SK-N-SH treated with all-trans-retinoic acid at 6 μM for 48 hours (cell line): ENCODE data around the gene ZFP69.

Experiments
- ARNTL ChIP-seq: fragments of 450-650 bp; formaldehyde crosslinking; IDR thresholded peaks from 2 replicates; pipeline ENCODE4 v1.5.0; 2020; ENCODE audit warnings: low read depth, mild to moderate bottlenecking, moderate library complexity, borderline replicate concordance
- BACH2 ChIP-seq: fragments of 250-450 bp; sonication (Bioruptor Pico); IDR thresholded peaks from 2 replicates; pipeline ENCODE4 v1.9.0; 2021; ENCODE audit warnings: mild to moderate bottlenecking, borderline replicate concordance
- OSR1 ChIP-seq: fragments of 250-450 bp; sonication (Bioruptor Pico); IDR thresholded peaks from 2 replicates; pipeline ENCODE4 v1.8.0; 2022; ENCODE audit warnings: moderate library complexity, mild to moderate bottlenecking, inconsistent platforms
- POU6F1 ChIP-seq: fragments of 250-450 bp; sonication (Bioruptor Pico); IDR thresholded peaks from 2 replicates; pipeline ENCODE4 v1.8.0; 2021; ENCODE audit warnings: low read depth, mild to moderate bottlenecking, moderate library complexity, borderline replicate concordance
- RARB ChIP-seq: fragments of 250-450 bp; sonication (Bioruptor Pico); IDR thresholded peaks from 2 replicates; pipeline ENCODE4 v1.8.0; 2021; ENCODE audit warnings: mild to moderate bottlenecking, moderate library complexity
- TOX ChIP-seq: fragments of 250-450 bp; sonication (Bioruptor Pico); IDR thresholded peaks from 2 replicates; pipeline ENCODE4 v1.8.0; 2021; ENCODE audit warnings: mild to moderate bottlenecking, moderate library complexity, borderline replicate concordance
- TF ChIP-seq, protein P1 (sequence below): fragments of 250-450 bp; sonication (Bioruptor Pico); IDR thresholded peaks from 2 replicates; pipeline ENCODE4 v1.8.0; 2020; ENCODE audit warnings: mild to moderate bottlenecking, moderate library complexity, borderline replicate concordance

DNA sequence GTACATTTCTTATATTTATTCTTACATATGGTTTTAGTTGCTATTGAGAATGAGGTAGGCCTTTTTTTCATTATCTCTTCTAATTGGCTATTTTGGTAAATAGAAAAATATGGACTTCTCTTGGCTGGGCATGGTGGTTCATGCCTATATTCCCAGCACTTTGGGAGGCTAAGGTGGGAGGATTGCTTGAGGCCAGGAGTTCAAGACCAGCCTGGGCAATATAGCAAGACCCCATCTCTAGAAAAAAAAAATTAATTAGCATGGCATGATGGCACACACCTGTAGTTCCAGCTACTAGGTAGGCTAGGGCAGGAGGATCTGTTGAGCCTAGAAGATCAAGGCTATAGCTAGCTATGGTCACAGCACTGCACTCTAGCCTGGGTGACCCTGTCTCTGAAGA lies 57.5 kb downstream of the ZFP69 start:
- no peak for TF ChIP-seq TOX (CRISPR knock-in tag)
- TF ChIP-seq, protein P1, sequence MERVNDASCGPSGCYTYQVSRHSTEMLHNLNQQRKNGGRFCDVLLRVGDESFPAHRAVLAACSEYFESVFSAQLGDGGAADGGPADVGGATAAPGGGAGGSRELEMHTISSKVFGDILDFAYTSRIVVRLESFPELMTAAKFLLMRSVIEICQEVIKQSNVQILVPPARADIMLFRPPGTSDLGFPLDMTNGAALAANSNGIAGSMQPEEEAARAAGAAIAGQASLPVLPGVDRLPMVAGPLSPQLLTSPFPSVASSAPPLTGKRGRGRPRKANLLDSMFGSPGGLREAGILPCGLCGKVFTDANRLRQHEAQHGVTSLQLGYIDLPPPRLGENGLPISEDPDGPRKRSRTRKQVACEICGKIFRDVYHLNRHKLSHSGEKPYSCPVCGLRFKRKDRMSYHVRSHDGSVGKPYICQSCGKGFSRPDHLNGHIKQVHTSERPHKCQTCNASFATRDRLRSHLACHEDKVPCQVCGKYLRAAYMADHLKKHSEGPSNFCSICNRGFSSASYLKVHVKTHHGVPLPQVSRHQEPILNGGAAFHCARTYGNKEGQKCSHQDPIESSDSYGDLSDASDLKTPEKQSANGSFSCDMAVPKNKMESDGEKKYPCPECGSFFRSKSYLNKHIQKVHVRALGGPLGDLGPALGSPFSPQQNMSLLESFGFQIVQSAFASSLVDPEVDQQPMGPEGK: no peak
- TF ChIP-seq POU6F1 (CRISPR knock-in tag): no peak
- no peak for TF ChIP-seq RARB (CRISPR knock-in tag)
- no peak for TF ChIP-seq OSR1
- no peak for TF ChIP-seq BACH2 (CRISPR knock-in tag)
- TF ChIP-seq ARNTL (CRISPR knock-in tag): no peak
